H1 (cell line): ENCODE data around the gene HAUS2. TPM values are rescaled to one million over a fixed set of nuclear protein-coding genes. Genes with fewer than 3 reads are reported as not detected.

ENCODE experiments used
- BRCA1 ChIP-seq: IDR thresholded peaks from 2 replicates; pipeline ENCODE4 v1.6.1; 2012; ENCODE audit warnings: low read depth, low read length, improper control_type of control experiment
- CHD2 ChIP-seq: IDR thresholded peaks from 2 replicates; pipeline ENCODE4 v1.6.1; 2012; ENCODE audit warnings: low read length, improper control_type of control experiment
- EGR1 ChIP-seq: IDR thresholded peaks from 2 replicates; pipeline ENCODE4 v1.6.1; 2011; ENCODE audit warnings: low read depth, low read length, borderline replicate concordance
- EZH2 ChIP-seq: fragments of 200-600 bp; sonication (generic); IDR thresholded peaks from 2 replicates; pipeline ENCODE4 v1.7.1; 2012; ENCODE audit warnings: low read depth, mild to moderate bottlenecking, moderate library complexity, low read length, inconsistent platforms; ENCODE audit not compliant: severe bottlenecking
- FOSL1 ChIP-seq: IDR thresholded peaks from 2 replicates; pipeline ENCODE4 v1.6.1; 2011; ENCODE audit warnings: mild to moderate bottlenecking, low read depth, low read length, moderate library complexity; ENCODE audit not compliant: insufficient read depth
- GABPA ChIP-seq: IDR thresholded peaks from 2 replicates; pipeline ENCODE4 v1.6.1; 2011; ENCODE audit warnings: mild to moderate bottlenecking, low read length, moderate library complexity, borderline replicate concordance; ENCODE audit not compliant: insufficient read depth
- JUN ChIP-seq: IDR thresholded peaks from 2 replicates; pipeline ENCODE4 v1.6.1; 2011; ENCODE audit warnings: low read depth, mild to moderate bottlenecking, improper control_type of control experiment, low read length
- JUND ChIP-seq: IDR thresholded peaks from 2 replicates; pipeline ENCODE4 v1.6.1; 2011; ENCODE audit warnings: mild to moderate bottlenecking, improper control_type of control experiment, low read length
- KDM5A ChIP-seq: fragments of 200-600 bp; IDR thresholded peaks from 2 replicates; pipeline ENCODE4 v1.7.1; 2012; ENCODE audit warnings: mild to moderate bottlenecking, low read length, inconsistent platforms, mixed read lengths
- MAX ChIP-seq: IDR thresholded peaks from 2 replicates; pipeline ENCODE4 v1.6.1; 2012; ENCODE audit warnings: inconsistent platforms
- NANOG ChIP-seq: IDR thresholded peaks from 2 replicates; pipeline ENCODE4 v1.6.1; 2011; ENCODE audit warnings: low read length, low read depth, mild to moderate bottlenecking, inconsistent platforms; ENCODE audit not compliant: insufficient read depth, poor library complexity, severe bottlenecking
- NRF1 ChIP-seq: IDR thresholded peaks from 2 replicates; pipeline ENCODE4 v1.6.1; 2011; ENCODE audit warnings: mild to moderate bottlenecking, low read depth, low read length, improper control_type of control experiment
- RFX5 ChIP-seq: IDR thresholded peaks from 2 replicates; pipeline ENCODE4 v1.6.1; 2011; ENCODE audit warnings: low read depth, low read length, improper control_type of control experiment, borderline replicate concordance
- SIX5 ChIP-seq: IDR thresholded peaks from 2 replicates; pipeline ENCODE4 v1.6.1; 2011; ENCODE audit warnings: mild to moderate bottlenecking, low read depth, low read length
- SP1 ChIP-seq: IDR thresholded peaks from 2 replicates; pipeline ENCODE4 v1.6.1; 2011; ENCODE audit warnings: low read depth, low read length
- SP2 ChIP-seq: IDR thresholded peaks from 2 replicates; pipeline ENCODE4 v1.6.1; 2012; ENCODE audit warnings: mild to moderate bottlenecking, low read length, inconsistent platforms
- SRF ChIP-seq: IDR thresholded peaks from 2 replicates; pipeline ENCODE4 v1.6.1; 2011; ENCODE audit warnings: mild to moderate bottlenecking, low read depth, low read length, moderate library complexity
- TAF7 ChIP-seq: optimal IDR thresholded peaks from 2 replicates; pipeline ENCODE3; 2011; ENCODE audit warnings: low read depth, mild to moderate bottlenecking, inconsistent platforms, low read length, moderate library complexity, borderline replicate concordance
- TCF12 ChIP-seq: IDR thresholded peaks from 2 replicates; pipeline ENCODE4 v1.6.1; 2011; ENCODE audit warnings: low read depth, mild to moderate bottlenecking, low read length
- polyA plus RNA-seq, 7 experiments: library from polyadenylated mRNA; depleted of rRNA in 3 of 7; stranded (reverse) in 5 of 7; unstranded in 2 of 7; fragments of >200 nt in 5 of 7; fragments of 200-250 nt in 2 of 7; gene quantifications; 1 replicate in 5 of 7; 2 replicates in 1 of 7; 4 replicates in 1 of 7; pipeline versions ENCODE4 v1.2.1 to v1.2.3, GENCODE V29; 2011 to 2013; ENCODE audit warnings: missing spikeins in 2 of 7, mixed read lengths in 2 of 7
- total RNA-seq: library from RNA; stranded (reverse); fragmentation: NEBNext Ultra II Directional; extraction: Animal tissue kit (Norgen Biotek cat#: 25700); gene quantifications from 2 replicates; pipeline ENCODE4 v1.2.1, GENCODE V29; 2021
- TF ChIP-seq, protein P1 (sequence below): IDR thresholded peaks from 2 replicates; pipeline ENCODE4 v1.6.1; 2012; ENCODE audit warnings: low read length, inconsistent platforms

Gene HAUS2
- total and polyA plus RNA-seq, 2 of the 8 experiments (the other 6 are each of a cell fraction or from before 2014, with no cell fraction given) = 12.1 to 33.5 TPM

DNA sequence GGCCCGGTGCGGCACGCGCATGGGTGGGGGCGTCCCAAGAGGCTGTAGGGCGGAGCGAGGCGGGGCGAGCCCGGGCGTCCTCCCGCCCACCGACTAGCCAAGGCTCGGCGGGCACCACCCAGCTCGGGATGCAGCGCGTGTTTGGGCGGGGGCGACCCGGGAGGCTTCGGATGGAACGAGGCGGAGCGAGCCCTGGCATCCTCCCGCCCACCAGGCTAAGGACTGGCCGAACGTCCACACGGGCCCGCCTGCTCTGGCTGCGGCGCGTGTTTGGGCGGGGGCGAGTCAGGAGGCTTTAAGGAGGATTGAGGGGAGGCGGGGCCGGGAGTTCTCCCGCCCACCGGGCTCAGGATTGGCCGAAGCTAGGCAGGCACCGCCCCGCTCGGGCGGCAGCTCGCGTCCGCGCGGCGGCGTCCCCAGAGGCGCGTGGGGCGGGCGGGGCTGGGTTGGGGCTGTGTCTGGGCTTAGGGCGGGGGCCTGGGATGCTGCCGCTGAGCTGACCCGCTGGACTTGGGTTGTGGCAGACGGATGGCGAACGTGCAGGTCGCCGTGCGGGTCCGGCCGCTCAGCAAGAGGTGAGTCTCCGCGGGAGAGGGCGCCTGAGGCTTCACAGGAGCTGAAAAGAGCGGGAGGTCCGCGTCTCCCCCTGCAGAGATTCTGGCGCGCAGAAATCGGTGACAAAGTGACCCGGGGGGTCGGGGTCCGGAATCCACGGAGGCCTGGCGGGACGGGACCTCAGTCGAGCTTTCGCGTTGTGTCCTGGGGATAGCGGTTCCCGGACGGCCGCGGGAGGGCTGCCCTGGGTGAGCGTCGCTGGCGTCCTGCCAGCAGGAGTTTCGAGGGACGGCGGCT lies 26.8 kb downstream of the HAUS2 start, which contains the start of gene STARD9 (continued):
- peak; percentile 93 for TF ChIP-seq MAX
- TF ChIP-seq NRF1 = peak; percentile 28; the same call in 1 of the 2 replicates
- TF ChIP-seq EZH2 = no peak
- TF ChIP-seq BRCA1 = no peak
- TF ChIP-seq FOSL1 = 0 out of 2 replicates have a peak, but pooled peaks have one; percentile 19
- TF ChIP-seq RFX5 = no peak
- TF ChIP-seq SIX5 = no peak
- no peak for TF ChIP-seq KDM5A
- TF ChIP-seq SP1 = peak; percentile 57; the same call in 1 of the 2 replicates
- TF ChIP-seq CHD2 = no peak
- TF ChIP-seq TCF12 = no peak
- no peak for TF ChIP-seq JUN
- no peak for TF ChIP-seq GABPA
- no peak for TF ChIP-seq NANOG
- TF ChIP-seq SRF = no peak
- TF ChIP-seq EGR1 = peak; percentile 50; the same call in 1 of the 2 replicates
- no peak for TF ChIP-seq TAF7
- no peak for TF ChIP-seq JUND
- no peak for TF ChIP-seq SP2
- TF ChIP-seq, protein P1, sequence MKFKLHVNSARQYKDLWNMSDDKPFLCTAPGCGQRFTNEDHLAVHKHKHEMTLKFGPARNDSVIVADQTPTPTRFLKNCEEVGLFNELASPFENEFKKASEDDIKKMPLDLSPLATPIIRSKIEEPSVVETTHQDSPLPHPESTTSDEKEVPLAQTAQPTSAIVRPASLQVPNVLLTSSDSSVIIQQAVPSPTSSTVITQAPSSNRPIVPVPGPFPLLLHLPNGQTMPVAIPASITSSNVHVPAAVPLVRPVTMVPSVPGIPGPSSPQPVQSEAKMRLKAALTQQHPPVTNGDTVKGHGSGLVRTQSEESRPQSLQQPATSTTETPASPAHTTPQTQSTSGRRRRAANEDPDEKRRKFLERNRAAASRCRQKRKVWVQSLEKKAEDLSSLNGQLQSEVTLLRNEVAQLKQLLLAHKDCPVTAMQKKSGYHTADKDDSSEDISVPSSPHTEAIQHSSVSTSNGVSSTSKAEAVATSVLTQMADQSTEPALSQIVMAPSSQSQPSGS = no peak
